ENCODE results near the gene FANCI. TPM values are rescaled to one million over a fixed set of nuclear protein-coding genes. Genes with fewer than 3 reads are reported as not detected.

The FANCI gene
- total and polyA plus RNA-seq, 2 of the 4 experiments (the other 2 are of a cell fraction) = 13.2 to 34.2 TPM

GRCh38 chr15:89205991-89206585 is 37.7 kb upstream of the FANCI start:
- no peak overlapping the region; the same call in 1 of the 2 replicates for H2AK5ac ChIP-seq (ENCODE audit: low read depth, low read length)
- 69% methylated on average over 2 of the region's 14 CpGs; no CpG with 5 or more reads in 1 of the 2 experiments for WGBS, 2 experiments (ENCODE audit: extremely low coverage in 2 of 2, insufficient read length in 1 of 2)
- no peak for ATAC-seq (ENCODE audit: low read depth)

More at GRCh38 chr15:89205991-89206585, 37.7 kb upstream of the FANCI start:
- Histone ChIP-seq H3K4ac (ENCODE audit: low read depth, low read length) (no peak overlapping the region), H3K9me3 (ENCODE audit: control insufficient read depth, insufficient read depth, low read length) (no peaks in the 10 kb centered on the region), H4K8ac (ENCODE audit: low read depth in 2 of 2, low read length in 2 of 2) (no peak overlapping the region), H3K79me1 (ENCODE audit: low read depth in 1 of 2, low read length in 2 of 2) (no peaks in the 10 kb centered on the region), H3K36me3 (ENCODE audit: control insufficient read depth, insufficient read depth, low read length) (no peaks in the 10 kb centered on the region), H4K20me1 (ENCODE audit: insufficient read depth, low read length) (no peaks in the 10 kb centered on the region), H2BK15ac (ENCODE audit: low read depth, low read length) (no peak overlapping the region), H3K4me1 (ENCODE audit: control insufficient read depth, insufficient read depth, low read length) (no peaks in the 10 kb centered on the region; the same call in 1 of the 2 replicates), H4K91ac (ENCODE audit: insufficient read depth, low read depth, low read length) (no peak overlapping the region), H3K9me1 (ENCODE audit: insufficient read depth, low read length) (0 out of 2 replicates have a peak, but pooled peaks cover 3% of the 10 kb centered on the region), H3K4me3 (ENCODE audit: insufficient read depth, low read depth, low read length) (no peak overlapping the region), H3K27ac (ENCODE audit: insufficient read depth, low read length) (no peak overlapping the region), H2BK20ac (ENCODE audit: low read depth, low read length) (no peak overlapping the region), H3K56ac (ENCODE audit: extremely low read depth, insufficient read depth, low read length) (no peak overlapping the region), H3K14ac (replicated peaks; ENCODE audit: low read depth, low read length) (no peak overlapping the region), H2BK120ac (ENCODE audit: low read depth, low read length) (no peak overlapping the region), H2AK9ac (replicated peaks; ENCODE audit: low read depth, low read length, poor library complexity) (no peak overlapping the region), H2AFZ (replicated peaks; ENCODE audit: low read length, poor library complexity) (no peak overlapping the region), H3K18ac (ENCODE audit: low read depth, low read length) (no peak overlapping the region), H3K4me2 (ENCODE audit: low read depth, low read length) (no peak overlapping the region), H4K5ac (ENCODE audit: low read depth, low read length) (no peak overlapping the region), H3K23ac (ENCODE audit: low read depth, low read length) (no peak overlapping the region), H3K27me3 (ENCODE audit: control insufficient read depth, insufficient read depth, low read length) (no peaks in the 10 kb centered on the region; the same call in 1 of the 2 replicates), H3K9ac (ENCODE audit: low read depth, low read length) (no peak overlapping the region), H2BK5ac (ENCODE audit: low read depth, low read length, poor library complexity, severe bottlenecking) (no peak overlapping the region)
- in situ Hi-C loops (cut with MboI; ENCODE audit: low sequenced_read_pairs) (no loop called here), dilution Hi-C loops (cut with HindIII; ENCODE audit: low sequenced_read_pairs, unreplicated experiment) (no loop called here), intact Hi-C loops (cut with micrococcal nuclease) (loop anchor here (2.0 kb wide), 1 partner anchor 225 kb away; no protein-coding TSS in a partner anchor)
- TF ChIP-seq ELK1 (IDR thresholded peaks at IDR 0.05; ENCODE audit: borderline replicate concordance, low read depth, low read length) = no peak
- TF ChIP-seq CEBPB (IDR thresholded peaks at IDR 0.05; ENCODE audit: low read depth, low read length) = no peak
- no peak for TF ChIP-seq MAZ (IDR thresholded peaks at IDR 0.05; ENCODE audit: borderline replicate concordance, low read depth, low read length)
- TF ChIP-seq BHLHE40 (IDR thresholded peaks at IDR 0.05; ENCODE audit: low read depth, low read length) = no peak
- no peak for TF ChIP-seq RCOR1 (IDR thresholded peaks at IDR 0.05; ENCODE audit: insufficient replicate concordance, low read length)
- no peak for TF ChIP-seq MXI1 (IDR thresholded peaks at IDR 0.05; ENCODE audit: borderline replicate concordance, low read depth, low read length)
- no peak for TF ChIP-seq POLR2A (IDR thresholded peaks at IDR 0.05; ENCODE audit: low read depth, low read length)
- TF ChIP-seq NFE2L2 (IDR thresholded peaks at IDR 0.05; ENCODE audit: low read depth, low read length) = no peak
- TF ChIP-seq CHD1 (IDR thresholded peaks at IDR 0.05; ENCODE audit: low read depth, low read length) = no peak
- no peak for TF ChIP-seq RAD21 (IDR thresholded peaks at IDR 0.05; ENCODE audit: low read length)
- no peak for TF ChIP-seq CTCF (conservative IDR thresholded peaks at IDR 0.05; ENCODE audit: low read depth, low read length)
- BruUV-seq (replicated peaks) = no TSS peak
- DNase-seq = no peak
- ChIA-PET CTCF (interaction anchor here (0.5 to 2.3 kb wide), 17 partner anchors 8 to 129 kb away, joined by 3 to 27 read pairs (median 8); partner anchors contain the start of genes FANCI and POLG), POLR2A (ENCODE audit: unreplicated experiment) (no interaction called here)
